Measurements from ENCODE around the gene CHAF1A.

DNA sequence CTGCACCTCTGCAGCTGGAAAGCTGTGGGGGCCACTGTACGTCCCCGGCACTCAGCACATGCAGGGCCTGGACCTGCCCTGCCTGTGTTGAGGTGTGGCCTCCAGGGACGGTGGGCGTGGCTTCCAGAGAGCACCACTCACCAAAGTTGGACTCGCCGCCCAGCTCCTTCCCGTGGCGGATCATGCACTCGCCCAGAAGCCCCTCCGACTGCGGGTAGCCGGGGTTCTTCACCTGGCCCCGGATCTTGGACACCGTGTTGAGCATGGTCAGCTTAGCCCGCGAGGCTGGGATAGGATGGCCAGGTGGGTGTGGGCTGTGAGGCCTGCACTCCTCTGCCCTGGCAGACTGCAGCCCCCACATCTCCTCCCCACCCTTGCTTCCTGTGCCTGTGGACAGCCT is 37.1 kb upstream of the CHAF1A start:
- TF ChIP-seq, protein P1, sequence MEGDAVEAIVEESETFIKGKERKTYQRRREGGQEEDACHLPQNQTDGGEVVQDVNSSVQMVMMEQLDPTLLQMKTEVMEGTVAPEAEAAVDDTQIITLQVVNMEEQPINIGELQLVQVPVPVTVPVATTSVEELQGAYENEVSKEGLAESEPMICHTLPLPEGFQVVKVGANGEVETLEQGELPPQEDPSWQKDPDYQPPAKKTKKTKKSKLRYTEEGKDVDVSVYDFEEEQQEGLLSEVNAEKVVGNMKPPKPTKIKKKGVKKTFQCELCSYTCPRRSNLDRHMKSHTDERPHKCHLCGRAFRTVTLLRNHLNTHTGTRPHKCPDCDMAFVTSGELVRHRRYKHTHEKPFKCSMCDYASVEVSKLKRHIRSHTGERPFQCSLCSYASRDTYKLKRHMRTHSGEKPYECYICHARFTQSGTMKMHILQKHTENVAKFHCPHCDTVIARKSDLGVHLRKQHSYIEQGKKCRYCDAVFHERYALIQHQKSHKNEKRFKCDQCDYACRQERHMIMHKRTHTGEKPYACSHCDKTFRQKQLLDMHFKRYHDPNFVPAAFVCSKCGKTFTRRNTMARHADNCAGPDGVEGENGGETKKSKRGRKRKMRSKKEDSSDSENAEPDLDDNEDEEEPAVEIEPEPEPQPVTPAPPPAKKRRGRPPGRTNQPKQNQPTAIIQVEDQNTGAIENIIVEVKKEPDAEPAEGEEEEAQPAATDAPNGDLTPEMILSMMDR (IDR thresholded peaks at IDR 0.05; ENCODE audit: insufficient read depth, low read length, poor library complexity, severe bottlenecking): no peak
- TF ChIP-seq EZH2phosphoT487 (conservative IDR thresholded peaks at IDR 0.05; ENCODE audit: low read length): no peak
